ENCODE results near the gene CFAP206. TPM values are rescaled to one million over a fixed set of nuclear protein-coding genes. Genes with fewer than 3 reads are reported as not detected.

The CFAP206 gene
- total RNA-seq, 6 experiments from 2014 or later: 0.20 TPM; not detected in 5

DNA sequence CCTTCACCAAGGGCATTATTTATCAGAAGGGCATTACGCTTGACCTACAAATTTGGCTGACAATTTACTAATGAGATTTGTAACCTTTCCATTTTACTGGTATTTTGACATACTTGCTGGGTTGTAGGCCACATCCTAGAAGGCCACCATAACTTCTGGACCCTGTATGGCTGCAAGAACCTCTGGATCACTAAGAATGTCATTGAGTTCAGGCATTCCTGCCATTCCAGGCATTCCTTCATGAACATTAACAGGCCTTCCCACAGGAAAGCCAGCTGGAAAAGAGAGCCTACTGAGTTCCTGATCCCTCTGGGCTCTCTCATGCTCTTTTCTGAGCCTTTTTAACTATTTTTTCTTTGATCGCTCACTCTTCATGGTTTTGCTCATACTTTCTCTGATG lies 36.6 kb downstream of the CFAP206 start:
- intact Hi-C loops (cut with DNase I): no loop called here
- H3K4me1 ChIP-seq: no peaks in the 10 kb centered on the region
- no peaks in the 10 kb centered on the region for H3K27me3 ChIP-seq
- no peak overlapping the region for H3K27ac ChIP-seq
- H3K36me3 ChIP-seq: no peaks in the 10 kb centered on the region
- no peak overlapping the region for H3K4me3 ChIP-seq
- no peaks in the 10 kb centered on the region for H3K9me3 ChIP-seq
- no peak for ATAC-seq
- DNase-seq: no peak
- whole genome bisulfite sequencing (ENCODE audit: insufficient coverage, low coverage, low lambda C conversion rate, missing lambda C conversion rate): 86% methylated on average over 2 of the region's 2 CpGs
- TF ChIP-seq POLR2A (IDR thresholded peaks at IDR 0.05) (no peak), CTCF (IDR thresholded peaks at IDR 0.05) (no peak)

DNA sequence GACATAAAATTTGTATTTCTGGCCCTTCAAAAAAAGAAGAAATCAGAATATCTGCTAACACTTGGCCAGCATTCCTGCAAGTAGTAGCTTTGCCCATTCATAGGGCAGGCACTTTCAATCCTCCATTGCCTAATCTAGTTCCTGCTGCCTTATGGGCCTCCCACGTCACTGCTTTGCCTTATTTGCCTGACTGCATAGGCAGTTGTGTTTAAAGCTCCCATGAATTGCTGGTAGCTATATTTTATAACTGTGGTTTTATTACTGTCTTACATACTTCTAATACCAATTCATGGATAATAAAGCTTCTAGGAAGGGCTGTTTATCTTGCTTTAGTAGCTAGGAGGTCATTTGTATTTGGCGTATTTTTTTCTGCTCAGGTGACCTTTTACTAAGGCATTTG lies 57.3 kb downstream of the CFAP206 start:
- no peak for TF ChIP-seq CTCF (IDR thresholded peaks at IDR 0.05)
- TF ChIP-seq POLR2A (IDR thresholded peaks at IDR 0.05): no peak
- ATAC-seq (no peak), DNase-seq (no peak)
- no peaks in the 10 kb centered on the region for H3K9me3 ChIP-seq
- no peak overlapping the region for H3K4me3 ChIP-seq
- 89% methylated on average over 2 of the region's 2 CpGs for WGBS (ENCODE audit: insufficient coverage, low coverage, low lambda C conversion rate, missing lambda C conversion rate)
- H3K27ac ChIP-seq: no peak overlapping the region
- intact Hi-C loops (cut with DNase I): no loop called here
- no peaks in the 10 kb centered on the region for H3K4me1 ChIP-seq
- no peaks in the 10 kb centered on the region for H3K36me3 ChIP-seq
- no peaks in the 10 kb centered on the region for H3K27me3 ChIP-seq

DNA sequence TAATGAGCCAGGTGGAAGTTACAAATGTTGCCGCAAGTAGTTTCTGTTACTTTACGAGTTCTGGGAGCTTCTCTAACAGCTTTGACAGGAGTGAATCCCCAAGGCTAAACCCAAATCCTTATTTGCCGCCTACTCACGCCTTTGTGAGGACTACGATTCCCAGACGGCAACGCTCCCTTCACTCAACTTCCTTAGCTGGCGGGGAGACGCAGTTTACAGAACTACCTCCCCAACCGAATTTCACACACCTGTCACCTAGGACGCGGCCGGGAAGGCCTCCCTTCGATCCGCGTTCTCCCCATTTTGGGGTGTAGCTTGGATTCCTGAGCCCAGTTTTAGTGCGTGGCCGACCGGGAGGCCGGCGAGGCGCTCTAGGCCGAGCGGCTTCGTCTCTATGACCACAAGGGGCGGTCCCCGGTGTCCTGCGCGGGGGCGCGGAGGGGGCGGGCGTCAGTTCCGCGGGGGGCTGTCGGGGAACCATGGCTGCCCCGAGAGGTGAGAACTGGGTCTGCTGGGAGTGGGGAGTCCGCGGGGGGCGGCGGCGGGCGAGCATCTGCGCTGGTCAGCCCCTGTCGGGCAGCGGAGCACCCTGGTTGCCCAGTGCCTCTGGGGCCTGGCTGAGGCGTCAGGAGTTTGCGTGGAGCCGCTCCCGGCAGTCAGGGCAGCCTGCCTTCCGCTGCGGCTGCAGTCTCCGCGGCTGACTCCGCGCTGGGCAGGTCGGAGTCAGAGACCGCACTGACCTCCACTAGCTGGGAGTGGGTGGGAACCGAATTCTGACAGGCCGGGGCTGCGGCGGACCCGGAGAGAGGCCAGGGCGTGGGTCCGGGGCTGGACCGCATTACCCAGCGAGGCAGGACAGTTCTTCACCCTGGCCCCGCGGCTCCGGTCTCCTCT lies 65.0 kb downstream of the CFAP206 start, which contains the start of gene SLC35A1:
TSS of gene SLC35A1 (plus strand) at position 450 of the 894 bp plus-strand sequence. CDS start at position 480, 30 bp downstream.
- H3K27me3 ChIP-seq: no peaks in the 10 kb centered on the region
- H3K4me3 ChIP-seq: peak within 1 kb of the TSS; percentile 80 to 94 (median 93)
- TF ChIP-seq CTCF (IDR thresholded peaks at IDR 0.05) (peak in 3 of 4 donors; percentile 22 to 46 (median 23)), POLR2A (IDR thresholded peaks at IDR 0.05) (peak; percentile 84)
- peak within 1 kb of the TSS; percentile 91 to 95 (median 92) for H3K27ac ChIP-seq
- no peaks in the 10 kb centered on the region for H3K36me3 ChIP-seq
- peak; percentile 89 to 92 (median 91) for DNase-seq
- no peaks in the 10 kb centered on the region for H3K9me3 ChIP-seq
- 1% methylated on average over 15 of the region's 70 CpGs for WGBS (ENCODE audit: insufficient coverage, low coverage, low lambda C conversion rate, missing lambda C conversion rate)
- ATAC-seq: peak; percentile 95 to 97 (median 96)
- intact Hi-C loops (cut with DNase I): no loop called here
- H3K4me1 ChIP-seq: peaks cover 0 to 5% (median 0%) of the 10 kb centered on the region in 4 donors

DNA sequence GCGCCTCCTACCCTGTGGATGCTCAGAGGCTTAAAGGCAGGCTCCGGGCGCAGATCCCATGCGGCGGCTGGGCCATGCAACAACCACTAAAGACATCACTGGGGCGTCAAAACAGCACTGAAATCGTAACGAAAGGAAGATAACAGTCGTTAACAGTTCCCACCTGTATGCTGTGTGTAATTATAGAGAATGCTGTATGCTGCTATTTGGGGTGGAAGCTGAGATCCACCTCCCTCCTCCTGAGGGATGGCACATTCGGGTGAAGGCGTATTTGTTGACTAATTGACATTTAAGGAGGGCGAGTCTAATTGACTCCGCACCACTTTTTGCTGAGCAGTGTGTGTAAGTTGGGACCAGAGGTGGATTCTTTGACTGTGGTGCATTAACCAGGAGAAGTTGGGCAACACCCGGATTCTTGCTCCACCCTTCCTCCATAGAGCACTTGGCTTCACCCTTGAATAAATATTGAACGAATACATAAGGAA lies 65.7 kb downstream of the CFAP206 start:
- no peak for TF ChIP-seq POLR2A (IDR thresholded peaks at IDR 0.05)
- no peak for TF ChIP-seq CTCF (IDR thresholded peaks at IDR 0.05)
- ATAC-seq (peak; percentile 3 to 80 (median 16)), DNase-seq (no peak)
- WGBS (ENCODE audit: insufficient coverage, low coverage, low lambda C conversion rate, missing lambda C conversion rate): 0% methylated on average over 14 of the region's 15 CpGs
- Histone ChIP-seq H3K36me3 (no peaks in the 10 kb centered on the region), H3K27ac (peak overlapping the region; percentile 91 to 95 (median 92)), H3K27me3 (no peaks in the 10 kb centered on the region), H3K4me1 (peaks cover 0 to 5% (median 0%) of the 10 kb centered on the region in 4 donors), H3K9me3 (no peaks in the 10 kb centered on the region), H3K4me3 (peak overlapping the region; percentile 80 to 94 (median 93))
- intact Hi-C loops (cut with DNase I): no loop called here

Measured in right lobe of liver (tissue), 6 donors.